SJCRH30 (cell line): Measurements from ENCODE around the gene POLRMT. TPM values are rescaled to one million over a fixed set of nuclear protein-coding genes. Genes with fewer than 3 reads are reported as not detected.
"Not testable (repeated sequence)": the region's sequence is repeated elsewhere in the genome, so short reads cannot be mapped to it uniquely, and the experiment has no call there.

ENCODE experiments used
- DNase-seq, 2 experiments: peaks; one replicate each; pipeline ENCODE4 v3.0.0-alpha.2; 2015 to 2020
- H3K27ac ChIP-seq: fragments of 250-450 bp; sonication (Bioruptor Pico); 2 replicates; pipeline ENCODE4 v1.5.1; 2020; ENCODE audit warnings: mild to moderate bottlenecking, moderate library complexity
- H3K27me3 ChIP-seq: fragments of 250-450 bp; sonication (Bioruptor Pico); 2 replicates; pipeline ENCODE4 v1.5.1; 2020; ENCODE audit warnings: mild to moderate bottlenecking, moderate library complexity
- H3K36me3 ChIP-seq: fragments of 250-450 bp; sonication (Bioruptor Pico); 2 replicates; pipeline ENCODE4 v1.5.1; 2020; ENCODE audit warnings: mild to moderate bottlenecking, moderate library complexity
- H3K4me1 ChIP-seq: fragments of 250-450 bp; sonication (Bioruptor Pico); 2 replicates; pipeline ENCODE4 v1.5.1; 2020; ENCODE audit warnings: mild to moderate bottlenecking, moderate library complexity
- H3K4me3 ChIP-seq: fragments of 250-450 bp; sonication (Bioruptor Pico); 2 replicates; pipeline ENCODE4 v1.5.1; 2020; ENCODE audit warnings: mild to moderate bottlenecking, moderate library complexity
- H3K9me3 ChIP-seq: fragments of 250-450 bp; sonication (Bioruptor Pico); replicated peaks from 2 replicates; pipeline ENCODE4 v1.5.1; 2020; ENCODE audit warnings: mild to moderate bottlenecking, moderate library complexity
- total RNA-seq: library from RNA; depleted of rRNA; stranded (reverse); fragments of >200 nt; shearing (Covaris generic); gene quantifications from 2 replicates; pipeline ENCODE4 v1.2.3, GENCODE V29; 2014

Gene POLRMT
- total RNA-seq, 1 experiment from 2014 or later: 29.6 TPM

GRCh38 chr19:594265-594870, 39.0 kb downstream of the POLRMT start:
- H3K4me1 ChIP-seq: peaks cover 12% of the 10 kb centered on the region
- H3K36me3 ChIP-seq: no peaks in the 10 kb centered on the region
- DNase-seq: no peak
- no peak overlapping the region for H3K27ac ChIP-seq
- peaks cover 11% of the 10 kb centered on the region; the same call in 1 of the 2 replicates for H3K27me3 ChIP-seq
- H3K9me3 ChIP-seq: no peaks in the 10 kb centered on the region
- H3K4me3 ChIP-seq: no peak overlapping the region

GRCh38 chr19:593505-593904, 39.8 kb downstream of the POLRMT start:
- no peak for DNase-seq
- peaks cover 11% of the 10 kb centered on the region; the same call in 1 of the 2 replicates for H3K27me3 ChIP-seq

GRCh38 chr19:593055-593454, 40.3 kb downstream of the POLRMT start:
- no peak for DNase-seq
- Histone ChIP-seq H3K9me3 (no peaks in the 10 kb centered on the region), H3K27ac (no peak overlapping the region), H3K4me3 (no peak overlapping the region), H3K27me3 (peaks cover 11% of the 10 kb centered on the region; the same call in 1 of the 2 replicates), H3K4me1 (peaks cover 17% of the 10 kb centered on the region), H3K36me3 (no peaks in the 10 kb centered on the region)

More at GRCh38 chr19:593505-593904, 39.8 kb downstream of the POLRMT start:
- Histone ChIP-seq H3K4me1 (peaks cover 14% of the 10 kb centered on the region), H3K27ac (no peak overlapping the region), H3K36me3 (no peaks in the 10 kb centered on the region), H3K9me3 (no peaks in the 10 kb centered on the region), H3K4me3 (no peak overlapping the region)

GRCh38 chr19:592101-592500, 41.2 kb downstream of the POLRMT start:
- Histone ChIP-seq H3K27ac (no peak overlapping the region), H3K36me3 (no peaks in the 10 kb centered on the region), H3K4me1 (peaks cover 21% of the 10 kb centered on the region), H3K27me3 (peaks cover 11% of the 10 kb centered on the region; the same call in 1 of the 2 replicates), H3K4me3 (no peak overlapping the region), H3K9me3 (no peaks in the 10 kb centered on the region)
- no peak for DNase-seq

- no peak overlapping the region for H3K27ac ChIP-seq
- no peak overlapping the region for H3K4me3 ChIP-seq
- no peaks in the 10 kb centered on the region for H3K9me3 ChIP-seq
- 0 out of 2 replicates have a peak, but pooled peaks cover 3% of the 10 kb centered on the region for H3K27me3 ChIP-seq
- H3K4me1 ChIP-seq: peaks cover 18% of the 10 kb centered on the region
- no peaks in the 10 kb centered on the region for H3K36me3 ChIP-seq
- DNase-seq: no peak
Observed at GRCh38 chr19:591099-591958, 42.0 kb downstream of the POLRMT start.

GRCh38 chr19:590750-591098, 42.6 kb downstream of the POLRMT start:
- DNase-seq: no peak
- Histone ChIP-seq H3K27ac (no peak overlapping the region), H3K4me1 (peaks cover 12% of the 10 kb centered on the region), H3K27me3 (0 out of 2 replicates have a peak, but pooled peaks cover 3% of the 10 kb centered on the region), H3K4me3 (no peak overlapping the region), H3K36me3 (no peaks in the 10 kb centered on the region), H3K9me3 (no peaks in the 10 kb centered on the region)

GRCh38 chr19:590396-590745, 43.0 kb downstream of the POLRMT start:
- DNase-seq: no peak
- H3K9me3 ChIP-seq: no peaks in the 10 kb centered on the region
- no peak overlapping the region for H3K4me3 ChIP-seq
- H3K36me3 ChIP-seq: no peaks in the 10 kb centered on the region
- H3K27ac ChIP-seq: no peak overlapping the region
- 0 out of 2 replicates have a peak, but pooled peaks cover 3% of the 10 kb centered on the region for H3K27me3 ChIP-seq
- H3K4me1 ChIP-seq: peaks cover 11% of the 10 kb centered on the region

GRCh38 chr19:589693-590395, 43.5 kb downstream of the POLRMT start, which contains the start of gene HCN2:
Gene HCN2 (plus strand): TSS chr19:589881. CDS start chr19:589946, 65 bp downstream.
- H3K36me3 ChIP-seq: no peaks in the 10 kb centered on the region
- H3K4me3 ChIP-seq: no peak within 1 kb of the TSS
- peaks cover 9% of the 10 kb centered on the region for H3K4me1 ChIP-seq
- 0 out of 2 replicates have a peak, but pooled peaks cover 3% of the 10 kb centered on the region for H3K27me3 ChIP-seq
- DNase-seq: no peak
- H3K9me3 ChIP-seq: no peaks in the 10 kb centered on the region
- no peak within 1 kb of the TSS for H3K27ac ChIP-seq

GRCh38 chr19:588741-589692, 44.3 kb downstream of the POLRMT start:
- H3K9me3 ChIP-seq: no peaks in the 10 kb centered on the region
- H3K27ac ChIP-seq: no peak overlapping the region
- H3K4me1 ChIP-seq: peaks cover 9% of the 10 kb centered on the region
- no peak overlapping the region for H3K4me3 ChIP-seq
- no peaks in the 10 kb centered on the region for H3K36me3 ChIP-seq
- no peak for DNase-seq
- 0 out of 2 replicates have a peak, but pooled peaks cover 3% of the 10 kb centered on the region for H3K27me3 ChIP-seq

GRCh38 chr19:588093-588740, 45.1 kb downstream of the POLRMT start:
- Histone ChIP-seq H3K36me3 (no peaks in the 10 kb centered on the region), H3K27me3 (0 out of 2 replicates have a peak, but pooled peaks cover 3% of the 10 kb centered on the region), H3K27ac (no peak overlapping the region), H3K4me3 (no peak overlapping the region), H3K4me1 (peaks cover 9% of the 10 kb centered on the region), H3K9me3 (no peaks in the 10 kb centered on the region)
- peak; percentile 89 to 91 for DNase-seq

GRCh38 chr19:585551-586110, 47.7 kb downstream of the POLRMT start:
- Histone ChIP-seq H3K27ac (no peak overlapping the region), H3K4me1 (peaks cover 9% of the 10 kb centered on the region), H3K9me3 (no peaks in the 10 kb centered on the region), H3K36me3 (peaks cover 14% of the 10 kb centered on the region), H3K27me3 (no peaks in the 10 kb centered on the region), H3K4me3 (no peak overlapping the region)
- DNase-seq: no peak

- not testable (repeated sequence) for H3K9me3 ChIP-seq, H3K27ac ChIP-seq, H3K4me3 ChIP-seq, H3K4me1 ChIP-seq, DNase-seq, H3K27me3 ChIP-seq
- peaks cover 18% of the 10 kb centered on the region for H3K36me3 ChIP-seq
Observed at GRCh38 chr19:585146-585545, 48.2 kb downstream of the POLRMT start.

- Histone ChIP-seq H3K9me3 (no peaks in the 10 kb centered on the region), H3K4me1 (peaks cover 9% of the 10 kb centered on the region), H3K27me3 (no peaks in the 10 kb centered on the region), H3K36me3 (peaks cover 25% of the 10 kb centered on the region), H3K27ac (no peak overlapping the region), H3K4me3 (no peak overlapping the region)
- DNase-seq: peak; percentile 60 to 68
Observed at GRCh38 chr19:584240-585001, 48.9 kb downstream of the POLRMT start.
